GM18498 (cell line): ENCODE data around the gene TMEM132C.

Experiments used
- ATAC-seq: cut with Tn5 transposase; IDR thresholded peaks from one replicate; pipeline ENCODE4 v1.9.1; 2021; ENCODE audit warnings: mild to moderate bottlenecking, moderate library complexity; ENCODE audit not compliant: unreplicated experiment

TMEM132C gene

GRCh38 chr12:128286970-128287369, 20.0 kb downstream of the TMEM132C start:
- no peak for ATAC-seq

- no peak for ATAC-seq
These were observed 21.4 kb downstream of the TMEM132C start for GRCh38 chr12:128288357-128288756.

GRCh38 chr12:128288896-128289295, 21.9 kb downstream of the TMEM132C start:
- ATAC-seq, result no peak

- no peak for ATAC-seq
These were observed 24.0 kb downstream of the TMEM132C start for GRCh38 chr12:128290938-128291337.

- no peak for ATAC-seq
These were observed 31.2 kb downstream of the TMEM132C start for GRCh38 chr12:128298091-128298748.

- ATAC-seq, result no peak
These were observed 38.4 kb downstream of the TMEM132C start for GRCh38 chr12:128305336-128305892.

GRCh38 chr12:128307791-128308190, 40.8 kb downstream of the TMEM132C start:
- ATAC-seq, result no peak

- ATAC-seq, result no peak
These were observed 45.7 kb downstream of the TMEM132C start for GRCh38 chr12:128312661-128313060.

- ATAC-seq, result no peak
These were observed 47.0 kb downstream of the TMEM132C start for GRCh38 chr12:128313931-128314330.

GRCh38 chr12:128314611-128315010, 47.6 kb downstream of the TMEM132C start:
- no peak for ATAC-seq

- no peak for ATAC-seq
These were observed 49.1 kb downstream of the TMEM132C start for GRCh38 chr12:128316078-128316477.

GRCh38 chr12:128316973-128317526, 50.1 kb downstream of the TMEM132C start:
- ATAC-seq, result no peak

GRCh38 chr12:128318341-128318740, 51.4 kb downstream of the TMEM132C start:
- ATAC-seq, result no peak

- ATAC-seq, result no peak
These were observed 52.0 kb downstream of the TMEM132C start for GRCh38 chr12:128318946-128319345.

- no peak for ATAC-seq
These were observed 55.4 kb downstream of the TMEM132C start for GRCh38 chr12:128322341-128322740.

GRCh38 chr12:128323145-128323920, 56.4 kb downstream of the TMEM132C start:
- no peak for ATAC-seq

- no peak for ATAC-seq
These were observed 58.7 kb downstream of the TMEM132C start for GRCh38 chr12:128325646-128326045.

- ATAC-seq, result no peak
These were observed 59.4 kb downstream of the TMEM132C start for GRCh38 chr12:128326406-128326805.

GRCh38 chr12:128328961-128329360, 62.0 kb downstream of the TMEM132C start:
- no peak for ATAC-seq

GRCh38 chr12:128336204-128337070, 69.5 kb downstream of the TMEM132C start:
- no peak for ATAC-seq

- no peak for ATAC-seq
These were observed 70.0 kb downstream of the TMEM132C start for GRCh38 chr12:128337071-128337345.
